ACHN (cell line): Measurements from ENCODE around the gene PCDHA7.
"Not testable (repeated sequence)": the region's sequence is repeated elsewhere in the genome, so short reads cannot be mapped to it uniquely, and the experiment has no call there.

Source experiments
- DNase-seq: peaks from one replicate; pipeline ENCODE4 v3.0.0-alpha.2; 2015
- in situ Hi-C: cut with HindIII; loops from 2 replicates; pipeline ENCODE4 v1.10.0; 2017; ENCODE audit warnings: low sequenced_read_pairs, low pct_ligation_motif_present, low pct_unique_long_range_greater_than_20kb

PCDHA7 gene

GRCh38 chr5:140849831-140850634 lies 16.0 kb downstream of the PCDHA7 start:
- in situ Hi-C loops, DNase-seq: not testable (repeated sequence)

GRCh38 chr5:140855772-140856674 lies 22.0 kb downstream of the PCDHA7 start, which contains the start of gene PCDHA10:
Gene PCDHA10, plus strand, starts transcription at chr5:140855897. Its CDS starts 152 bp downstream, at chr5:140856049.
- in situ Hi-C loops, result no loop called here
- no peak for DNase-seq

- in situ Hi-C loops, result no loop called here
- no peak for DNase-seq
Observed at GRCh38 chr5:140857177-140857986, 23.3 kb downstream of the PCDHA7 start.

- in situ Hi-C loops, result no loop called here
- no peak for DNase-seq
Observed at GRCh38 chr5:140857987-140858240, 23.8 kb downstream of the PCDHA7 start.

- no peak for DNase-seq
- in situ Hi-C loops, result no loop called here
Observed at GRCh38 chr5:140862441-140863295, 28.6 kb downstream of the PCDHA7 start.

- peak; percentile 10 for DNase-seq
- in situ Hi-C loops, result no loop called here
Observed at GRCh38 chr5:140868721-140869554, 34.9 kb downstream of the PCDHA7 start, which contains the start of gene PCDHA11. Gene PCDHA11, plus strand, starts transcription at chr5:140868957. Its CDS starts 147 bp downstream, at chr5:140869104.

GRCh38 chr5:140869555-140869886 lies 35.5 kb downstream of the PCDHA7 start:
- no peak for DNase-seq
- in situ Hi-C loops, result no loop called here

GRCh38 chr5:140870221-140871201 lies 36.4 kb downstream of the PCDHA7 start:
- in situ Hi-C loops, result no loop called here
- DNase-seq, result no peak

- DNase-seq, result no peak
Observed at GRCh38 chr5:140875085-140876065, 41.3 kb downstream of the PCDHA7 start, which contains the start of gene PCDHA12. Gene PCDHA12, plus strand, starts transcription at chr5:140875308. Its CDS starts 165 bp downstream, at chr5:140875473.

GRCh38 chr5:140876541-140877261 lies 42.6 kb downstream of the PCDHA7 start:
- in situ Hi-C loops, DNase-seq: not testable (repeated sequence)

More at GRCh38 chr5:140875085-140876065, 41.3 kb downstream of the PCDHA7 start, which contains the start of gene PCDHA12:
- in situ Hi-C loops, result no loop called here

GRCh38 chr5:140877262-140877581 lies 43.2 kb downstream of the PCDHA7 start:
- in situ Hi-C loops, result no loop called here
- DNase-seq, result no peak

GRCh38 chr5:140881889-140882590 lies 48.0 kb downstream of the PCDHA7 start, which contains the start of gene PCDHA13:
Gene PCDHA13, plus strand, starts transcription at chr5:140882124. Its CDS starts 145 bp downstream, at chr5:140882269.
- in situ Hi-C loops, result no loop called here
- no peak for DNase-seq

- DNase-seq, result no peak
Observed at GRCh38 chr5:140882591-140882899, 48.5 kb downstream of the PCDHA7 start.

GRCh38 chr5:140883373-140883772 lies 49.3 kb downstream of the PCDHA7 start:
- no peak for DNase-seq
- in situ Hi-C loops, result no loop called here

More at GRCh38 chr5:140882591-140882899, 48.5 kb downstream of the PCDHA7 start:
- in situ Hi-C loops, result no loop called here
